GM12878 (cell line): Measurements from ENCODE around the gene JAG2. TPM values are rescaled to one million over a fixed set of nuclear protein-coding genes. Genes with fewer than 3 reads are reported as not detected.

Experiments used
- ESRRA ChIP-seq: IDR thresholded peaks from 2 replicates; pipeline ENCODE4 v1.6.1; 2012; ENCODE audit warnings: mild to moderate bottlenecking, low read length, improper control_type of control experiment
- MTA3 ChIP-seq: IDR thresholded peaks from 2 replicates; pipeline ENCODE4 v1.6.1; 2012; ENCODE audit warnings: low read length, inconsistent platforms, borderline replicate concordance
- NRF1 ChIP-seq: conservative IDR thresholded peaks from 2 replicates; pipeline ENCODE4 v1.6.1; 2011; ENCODE audit warnings: mild to moderate bottlenecking, low read depth, low read length, improper control_type of control experiment
- PBX3 ChIP-seq: IDR thresholded peaks from 2 replicates; pipeline ENCODE4 v1.6.1; 2011; ENCODE audit warnings: mild to moderate bottlenecking, low read depth, low read length, moderate library complexity; ENCODE audit not compliant: insufficient replicate concordance
- RELA ChIP-seq: fragments of 450-650 bp; IDR thresholded peaks from 2 replicates; pipeline ENCODE4 v1.8.0; 2014; ENCODE audit warnings: borderline replicate concordance; ENCODE audit not compliant: partially characterized antibody
- RELB ChIP-seq: fragments of 450-650 bp; IDR thresholded peaks from 2 replicates; pipeline ENCODE4 v1.6.1; 2017; ENCODE audit warnings: low read depth, mild to moderate bottlenecking, moderate library complexity
- YBX1 ChIP-seq: fragments of 450-650 bp; IDR thresholded peaks from 2 replicates; pipeline ENCODE4 v1.6.1; 2016; ENCODE audit warnings: antibody characterized with exemption
- ZBTB33 ChIP-seq: fragments of 450-650 bp; IDR thresholded peaks from 2 replicates; pipeline ENCODE4 v1.6.1; 2017; ENCODE audit warnings: mild to moderate bottlenecking
- ZBTB4 ChIP-seq: fragments of 450-650 bp; formaldehyde crosslinking; IDR thresholded peaks from 2 replicates; pipeline ENCODE4 v1.4.0; 2022; ENCODE audit warnings: mild to moderate bottlenecking, moderate library complexity
- ZNF217 ChIP-seq: fragments of 450-650 bp; IDR thresholded peaks from 2 replicates; pipeline ENCODE4 v1.6.1; 2017; ENCODE audit warnings: antibody characterized with exemption, mild to moderate bottlenecking
- ZNF687 ChIP-seq: fragments of 450-650 bp; IDR thresholded peaks from 2 replicates; pipeline ENCODE4 v1.6.1; 2017; ENCODE audit warnings: mild to moderate bottlenecking, moderate library complexity
- polyA plus RNA-seq, 11 experiments: library from polyadenylated mRNA; depleted of rRNA in 4 of 11; unstranded in 6 of 11; stranded (reverse) in 5 of 11; fragments of >200 nt; fragmentation: Nextera tagmentation in 4 of 11; fragmentation: Illumina TruSeq in 1 of 11; extraction: Ambion mirVana in 4 of 11; extraction: Trizol in 1 of 11; gene quantifications; 1 replicate in 1 of 11; 2 replicates in 10 of 11; pipeline versions ENCODE4 v1.2.1 to v1.2.3, GENCODE V29; 2011 to 2016; ENCODE audit warnings: inconsistent platforms in 2 of 11, missing spikeins in 2 of 11, low read depth in 1 of 11
- total RNA-seq, 4 experiments: library from RNA; depleted of rRNA in 3 of 4; stranded (reverse); fragments of >200 nt in 3 of 4; fragmentation: Illumina TruSeq in 1 of 4; extraction: Trizol in 1 of 4; gene quantifications; 2 replicates each; pipeline versions ENCODE4 v1.2.1 to v1.2.3, GENCODE V29; 2013 to 2021

Gene JAG2
- total and polyA plus RNA-seq, 10 of the 15 experiments (the other 5 are each of a cell fraction or from before 2014, with no cell fraction given), result 0.04 to 0.14 (median 0.06) TPM; not detected in 5

GRCh38 chr14:105139212-105139825 is 29.3 kb downstream of the JAG2 start (continued):
- TF ChIP-seq ZNF687 (no peak), ESRRA (no peak), ZNF217 (no peak), NRF1 (no peak), ZBTB4 (CRISPR knock-in tag) (no peak), RELA (no peak), ZBTB33 (no peak), PBX3 (no peak), RELB (no peak), MTA3 (no peak), YBX1 (no peak)
